GM12801 (cell line): ENCODE results near the gene BEST1.

ENCODE experiments used
- CTCF ChIP-seq: IDR thresholded peaks from one replicate; pipeline ENCODE4 v1.5.1; 2011; ENCODE audit warnings: control low read depth; ENCODE audit not compliant: insufficient read length; ENCODE audit errors: extremely low read depth

BEST1 gene

DNA sequence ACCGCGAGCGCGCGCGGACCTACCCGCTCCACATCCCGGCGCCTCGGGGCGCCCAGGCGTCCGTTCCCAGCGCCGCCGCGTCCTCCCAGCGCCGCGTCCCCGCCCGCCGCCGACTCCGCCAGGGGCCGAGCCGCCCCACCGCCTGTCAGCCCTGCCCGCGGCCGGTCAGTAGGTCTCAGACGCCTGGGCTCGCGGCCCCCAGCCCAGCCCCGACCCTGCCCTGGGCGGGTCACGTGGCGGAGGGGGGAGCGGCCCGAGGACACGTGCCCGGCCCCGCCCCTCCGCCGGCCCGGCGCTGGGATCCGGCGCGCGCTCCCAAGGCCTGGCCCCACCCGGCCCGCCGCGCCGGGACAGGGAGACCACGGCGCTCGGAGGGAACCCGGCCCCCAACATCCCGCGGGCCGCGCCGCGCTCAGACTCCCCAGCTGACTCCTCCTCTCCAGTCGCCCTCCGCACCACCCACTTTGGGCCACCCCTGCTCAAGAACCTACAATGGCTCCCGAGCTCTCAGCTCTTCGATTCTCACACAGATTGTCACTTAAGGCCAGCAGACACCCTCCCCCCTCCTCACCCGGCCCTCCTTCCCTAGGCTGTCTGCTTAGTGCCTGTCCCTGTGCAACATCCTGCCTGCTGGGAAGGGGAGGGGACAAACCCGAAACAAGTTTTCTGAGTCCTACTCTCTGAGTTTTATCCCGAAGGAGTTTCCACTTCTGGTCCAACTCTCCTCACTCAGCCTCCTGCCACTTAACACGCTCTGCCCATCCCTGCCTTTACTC, 32.6 kb upstream of the BEST1 start, which contains the start of gene RAB3IL1:
Gene RAB3IL1, minus strand, starts transcription at position 233 of the 776 bp plus-strand sequence. Its CDS starts 199 bp downstream, at position 34.
- no peak for TF ChIP-seq CTCF

- no peak for TF ChIP-seq CTCF
Observed at GRCh38 chr11:61918251-61918937, 31.8 kb upstream of the BEST1 start.

GRCh38 chr11:61918938-61919704, 31.0 kb upstream of the BEST1 start:
- no peak for TF ChIP-seq CTCF

DNA sequence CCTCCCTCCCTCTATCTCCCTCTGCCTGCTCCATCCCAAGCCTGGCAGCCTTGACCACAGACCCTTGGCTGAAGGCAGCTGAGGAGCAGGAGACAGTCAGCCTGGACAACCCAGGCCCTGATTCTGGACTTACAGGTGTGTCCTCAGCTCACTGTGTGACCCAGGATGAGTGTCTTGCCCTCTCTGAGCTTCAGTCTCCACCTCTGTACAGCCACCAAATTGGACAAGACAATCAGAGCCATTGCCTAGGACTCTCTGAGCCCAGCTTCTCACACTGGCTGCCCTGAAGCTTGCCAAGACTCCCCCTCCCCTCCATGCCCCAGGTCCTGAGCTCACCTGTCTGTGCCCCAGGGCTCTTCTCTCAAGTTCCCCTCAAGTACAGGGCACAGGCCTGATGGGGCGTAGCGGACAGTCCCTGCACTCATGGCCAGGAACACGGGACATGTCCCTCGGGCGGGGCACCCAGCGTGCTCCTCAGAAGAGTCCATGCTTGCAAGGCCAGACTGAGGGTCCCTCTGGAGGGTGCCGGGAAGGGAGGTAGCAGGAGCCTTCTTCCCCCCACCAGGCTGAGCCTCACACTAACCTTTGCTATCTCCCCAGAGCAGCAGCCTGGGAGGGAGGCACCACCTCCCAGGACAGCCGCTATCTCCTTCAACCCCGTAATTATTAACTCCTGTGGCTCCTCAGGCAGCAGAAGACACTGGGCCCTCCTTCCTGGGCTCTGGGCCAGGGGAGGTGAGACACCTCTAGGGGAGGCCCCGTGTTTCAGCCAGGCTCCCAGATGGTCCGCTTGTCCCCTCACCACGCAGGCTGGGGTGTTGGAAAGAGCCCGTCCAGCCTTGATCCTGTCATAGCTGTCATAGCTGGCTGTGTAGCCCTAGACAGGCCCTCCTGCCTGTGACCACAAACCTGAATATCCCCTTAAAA, 30.2 kb upstream of the BEST1 start:
- TF ChIP-seq CTCF: no peak

GRCh38 chr11:61921446-61921845, 28.7 kb upstream of the BEST1 start:
- no peak for TF ChIP-seq CTCF

DNA sequence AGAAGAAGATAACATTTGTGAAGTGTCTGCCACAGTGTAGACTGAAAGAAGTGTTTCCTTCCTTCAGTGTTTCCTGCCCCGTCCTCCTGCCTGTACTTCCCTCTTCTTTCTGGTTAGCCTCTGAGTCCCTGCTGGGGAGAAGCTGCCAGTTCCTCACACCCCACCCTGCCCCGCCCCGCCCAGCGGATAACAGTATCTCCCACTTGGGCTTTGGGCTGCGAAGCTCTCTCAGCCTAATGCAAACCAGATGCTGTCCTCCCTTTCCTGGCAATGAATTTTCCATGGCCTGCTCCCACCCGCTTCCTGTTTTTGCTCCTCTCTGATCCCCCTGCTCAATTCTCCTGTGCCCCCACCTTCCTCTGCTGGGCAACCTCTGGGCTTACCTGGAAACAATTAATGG, 27.6 kb upstream of the BEST1 start:
- TF ChIP-seq CTCF: no peak
